Measurements from ENCODE around the gene ANO3.
"Not testable (repeated sequence)": the region's sequence is repeated elsewhere in the genome, so short reads cannot be mapped to it uniquely, and the experiment has no call there.

Gene ANO3

GRCh38 chr11:26579683-26580082 is 247.8 kb downstream of the ANO3 start:
- DNase-seq, result no peak

GRCh38 chr11:26580929-26581328 is 249.0 kb downstream of the ANO3 start:
- DNase-seq, result no peak

- DNase-seq, result no peak
These were observed 251.6 kb downstream of the ANO3 start for GRCh38 chr11:26583550-26583949.

GRCh38 chr11:26584818-26585217 is 252.9 kb downstream of the ANO3 start:
- no peak for DNase-seq

- no peak for DNase-seq
These were observed 255.1 kb downstream of the ANO3 start for GRCh38 chr11:26587073-26587472.

GRCh38 chr11:26593691-26594090 is 261.8 kb downstream of the ANO3 start:
- no peak for DNase-seq

- not testable (repeated sequence) for DNase-seq
These were observed 263.4 kb downstream of the ANO3 start for GRCh38 chr11:26595207-26595865.

- not testable (repeated sequence) for DNase-seq
These were observed 265.2 kb downstream of the ANO3 start for GRCh38 chr11:26597049-26597689.

GRCh38 chr11:26597899-26598298 is 266.0 kb downstream of the ANO3 start:
- DNase-seq, result no peak

- DNase-seq, result no peak
These were observed 267.5 kb downstream of the ANO3 start for GRCh38 chr11:26599425-26599824.

GRCh38 chr11:26599876-26600434 is 268.0 kb downstream of the ANO3 start:
- no peak for DNase-seq

- no peak for DNase-seq
These were observed 276.0 kb downstream of the ANO3 start for GRCh38 chr11:26607725-26608506.

GRCh38 chr11:26608507-26609146 is 276.7 kb downstream of the ANO3 start:
- DNase-seq, result no peak

GRCh38 chr11:26613759-26614158 is 281.8 kb downstream of the ANO3 start:
- DNase-seq, result no peak

- no peak for DNase-seq
These were observed 286.5 kb downstream of the ANO3 start for GRCh38 chr11:26618441-26618840.

- no peak for DNase-seq
These were observed 288.5 kb downstream of the ANO3 start for GRCh38 chr11:26620282-26621045.

- no peak for DNase-seq
These were observed 289.2 kb downstream of the ANO3 start for GRCh38 chr11:26621132-26621531.

- DNase-seq, result no peak
These were observed 290.3 kb downstream of the ANO3 start for GRCh38 chr11:26622181-26622580.

GRCh38 chr11:26623076-26623659 is 291.2 kb downstream of the ANO3 start:
- no peak for DNase-seq

GRCh38 chr11:26626346-26626745 is 294.4 kb downstream of the ANO3 start:
- no peak for DNase-seq

GRCh38 chr11:26632691-26633159 is 300.8 kb downstream of the ANO3 start:
- no peak for DNase-seq

GRCh38 chr11:26643314-26643713 is 311.4 kb downstream of the ANO3 start:
- DNase-seq, result not testable (repeated sequence)

Data from stimulated activated CD4-positive, alpha-beta T cell treated with anti-CD3 and anti-CD28 coated beads, Interleukin-4, amount 100 ng/mL, for 1 hour (primary cell).